Measurements from ENCODE around the gene RFX8. TPM values are rescaled to one million over a fixed set of nuclear protein-coding genes. Genes with fewer than 3 reads are reported as not detected.
"Not testable (repeated sequence)": the region's sequence is repeated elsewhere in the genome, so short reads cannot be mapped to it uniquely, and the experiment has no call there.

RFX8 gene
- polyA plus RNA-seq, 1 donor = 2.1 TPM

- no peak for DNase-seq (ENCODE audit: low read depth)
Measured at GRCh38 chr2:101440127-101440738, 34.7 kb downstream of the RFX8 start.

GRCh38 chr2:101439716-101440115, 35.2 kb downstream of the RFX8 start:
- no peak for DNase-seq (ENCODE audit: low read depth)

GRCh38 chr2:101438555-101438954, 36.4 kb downstream of the RFX8 start:
- not testable (repeated sequence) for DNase-seq (ENCODE audit: low read depth)

DNA sequence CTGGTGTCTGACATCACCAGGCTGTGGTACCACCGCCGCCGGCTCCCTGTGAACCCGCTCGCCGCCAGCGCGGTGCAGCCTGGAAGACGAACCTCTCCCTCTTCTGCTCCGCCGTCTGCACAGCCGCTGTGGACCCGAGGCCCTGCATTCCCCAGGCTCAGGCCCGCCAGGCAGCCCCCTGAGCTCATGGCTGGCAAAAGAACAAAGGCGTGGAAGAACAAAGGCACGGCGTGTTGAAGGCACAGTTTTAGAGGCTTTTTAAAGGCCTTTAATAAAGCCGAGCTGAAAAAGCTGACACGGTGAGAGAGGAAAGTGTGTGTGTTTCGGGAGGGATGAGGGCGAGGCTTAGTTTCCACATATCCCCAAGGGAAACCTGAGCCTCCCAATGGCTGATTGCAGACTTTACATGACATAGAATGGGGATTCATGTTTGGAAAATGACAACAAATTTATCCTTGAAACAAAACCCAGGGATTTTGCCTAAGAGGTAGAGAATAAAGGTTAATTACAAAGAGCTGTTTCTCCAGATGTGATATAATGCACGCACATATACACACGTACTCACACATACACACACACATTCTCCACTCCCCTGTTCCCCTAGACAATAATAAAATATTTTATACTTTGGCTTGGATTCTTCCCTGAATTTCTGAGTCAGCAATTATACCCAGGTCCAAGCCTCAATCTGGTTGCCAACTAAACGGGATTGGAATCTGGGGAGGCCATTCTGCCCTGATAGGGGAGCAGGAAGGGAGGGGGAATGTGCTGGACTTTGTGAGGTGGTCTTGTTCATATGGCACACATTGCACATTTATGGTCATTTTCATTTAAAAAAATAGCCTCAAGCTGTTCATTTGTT, 39.7 kb downstream of the RFX8 start:
- DNase-seq (ENCODE audit: low read depth) = no peak

DNA sequence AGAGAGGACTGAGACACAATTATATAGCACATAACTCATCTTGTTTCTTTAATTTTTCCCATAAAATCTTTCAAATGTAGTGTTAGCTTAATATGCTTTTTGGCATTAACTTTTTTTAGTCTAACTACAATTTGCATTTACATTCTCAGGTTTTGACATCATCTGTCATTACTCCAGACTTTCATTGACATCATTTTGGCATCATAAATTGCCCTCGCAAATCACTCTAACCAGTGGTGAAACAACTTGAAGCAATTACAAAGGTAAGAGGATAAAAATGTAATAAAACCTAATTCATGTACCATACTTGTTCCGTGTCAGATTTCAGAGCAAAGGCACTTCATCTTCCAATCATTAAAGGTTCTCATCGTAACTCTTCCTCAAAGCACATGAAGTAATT, 41.4 kb downstream of the RFX8 start:
- no peak for DNase-seq (ENCODE audit: low read depth)

DNA sequence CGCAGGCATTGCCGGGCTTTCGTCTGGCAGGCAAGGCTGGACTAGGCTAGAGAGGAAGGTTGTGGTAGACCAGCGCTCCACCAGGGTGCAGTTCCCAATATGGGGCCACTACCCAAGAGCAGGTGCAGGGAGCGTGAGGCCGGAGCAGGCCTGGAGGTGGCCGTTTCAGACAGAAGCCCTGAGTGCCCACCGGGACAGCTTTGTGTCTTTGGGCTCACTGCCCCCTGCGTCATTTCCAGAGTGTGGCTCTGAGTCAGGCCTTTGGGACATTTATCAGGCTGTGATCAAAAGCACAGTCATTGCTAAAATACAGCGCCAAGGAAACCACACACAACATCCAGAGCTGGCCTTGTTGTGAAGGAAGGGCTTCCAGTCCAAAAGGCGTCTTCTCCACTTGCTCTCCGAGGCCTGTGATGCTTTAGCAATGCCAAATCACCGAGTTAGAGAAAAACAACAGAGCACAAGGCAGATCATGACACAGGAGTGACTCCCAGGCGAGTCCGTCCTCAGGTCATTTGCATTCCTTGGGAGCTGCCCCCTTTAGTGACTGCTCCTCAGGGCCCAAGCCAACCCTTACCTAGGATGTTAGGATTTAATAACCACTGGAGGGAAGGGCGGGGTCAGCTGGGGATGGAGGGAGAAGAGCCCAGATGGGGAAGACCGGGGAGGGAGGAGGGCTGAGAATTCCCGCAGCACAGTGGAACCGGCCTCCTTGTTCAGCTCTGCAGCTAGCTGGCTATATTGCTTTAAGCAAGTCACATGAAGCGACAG, 42.3 kb downstream of the RFX8 start:
- DNase-seq (ENCODE audit: low read depth) = no peak

- no peak for DNase-seq (ENCODE audit: low read depth)
Measured at GRCh38 chr2:101431486-101431885, 43.4 kb downstream of the RFX8 start.

DNA sequence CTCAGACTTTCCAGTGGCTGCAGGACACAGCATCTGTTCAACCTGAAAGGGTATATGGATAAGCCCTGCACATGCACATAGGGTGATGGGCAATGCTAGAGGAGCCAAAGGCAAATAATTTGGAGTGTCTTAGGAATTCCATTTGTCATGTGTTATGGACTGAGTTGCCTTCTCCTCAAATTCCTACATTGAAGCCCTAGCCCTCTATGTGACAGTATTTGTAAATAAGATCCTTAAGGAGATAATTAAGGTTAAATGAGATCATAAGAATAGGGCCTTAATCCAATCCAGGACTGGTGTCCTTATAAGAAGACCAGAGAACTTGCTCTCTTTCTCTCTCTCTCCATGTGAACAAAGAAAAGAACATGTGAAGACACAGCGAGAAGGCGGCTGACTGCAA, 44.8 kb downstream of the RFX8 start:
- no peak for DNase-seq (ENCODE audit: low read depth)

DNA sequence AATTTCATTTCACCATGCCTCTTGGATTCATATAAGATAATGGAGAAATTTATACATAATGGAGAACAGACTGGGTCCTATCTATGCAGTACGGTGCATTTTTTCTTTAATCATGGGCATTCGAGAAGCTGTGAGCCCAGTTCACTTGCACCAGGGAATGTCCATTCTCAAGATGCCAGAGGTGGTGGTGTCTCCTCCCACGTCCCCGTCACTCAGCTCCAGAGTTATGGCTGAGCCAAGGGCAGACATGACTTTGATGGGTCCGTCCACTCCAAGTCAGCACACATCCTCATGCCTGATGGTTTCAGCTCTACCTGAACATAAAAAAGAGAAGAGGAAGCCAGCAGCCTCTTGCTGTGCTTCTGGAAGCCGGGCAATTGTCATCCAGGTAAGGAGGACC, 45.5 kb downstream of the RFX8 start:
- no peak for DNase-seq (ENCODE audit: low read depth)

- no peak for DNase-seq (ENCODE audit: low read depth)
Measured at GRCh38 chr2:101428422-101429176, 46.3 kb downstream of the RFX8 start.

DNA sequence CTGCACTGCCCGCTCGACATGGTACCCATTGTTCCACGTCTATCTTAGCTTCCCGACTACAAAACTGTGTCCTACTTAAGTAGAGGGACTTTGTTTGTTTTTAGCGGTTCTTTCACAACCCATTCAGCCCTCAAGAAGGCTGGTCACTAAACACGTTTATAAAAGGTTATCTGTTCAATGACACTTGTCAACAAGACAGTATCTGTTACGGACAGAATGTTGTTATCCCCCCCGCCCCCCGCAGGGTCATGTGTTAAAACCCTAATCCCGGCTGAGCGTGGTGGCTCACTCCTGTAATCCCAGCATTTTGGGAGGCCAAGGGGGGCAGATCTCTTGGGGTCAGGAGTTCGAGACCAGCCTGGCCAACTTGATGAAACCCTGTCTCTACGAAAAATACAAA, 47.2 kb downstream of the RFX8 start:
- no peak for DNase-seq (ENCODE audit: low read depth)

DNA sequence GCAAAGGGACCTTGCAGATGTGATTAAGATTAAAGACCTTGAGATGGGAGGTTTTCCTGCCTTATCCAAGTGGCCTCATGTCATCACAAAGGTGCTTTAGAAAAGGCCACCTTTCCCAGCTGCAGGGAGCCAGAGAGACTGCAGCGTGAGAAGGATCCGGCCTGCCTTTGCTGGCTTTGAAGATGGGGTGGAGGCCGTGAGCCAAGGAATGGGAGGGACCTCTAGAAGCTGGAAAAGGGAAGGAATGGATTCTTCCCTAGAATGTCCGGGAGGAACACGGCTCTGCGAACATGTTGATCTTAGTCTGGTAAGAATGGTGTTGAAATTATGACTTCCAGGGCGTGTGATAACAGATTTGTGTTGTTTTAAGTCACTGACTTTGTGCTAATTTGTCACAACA, 47.7 kb downstream of the RFX8 start:
- DNase-seq (ENCODE audit: low read depth) = no peak

DNA sequence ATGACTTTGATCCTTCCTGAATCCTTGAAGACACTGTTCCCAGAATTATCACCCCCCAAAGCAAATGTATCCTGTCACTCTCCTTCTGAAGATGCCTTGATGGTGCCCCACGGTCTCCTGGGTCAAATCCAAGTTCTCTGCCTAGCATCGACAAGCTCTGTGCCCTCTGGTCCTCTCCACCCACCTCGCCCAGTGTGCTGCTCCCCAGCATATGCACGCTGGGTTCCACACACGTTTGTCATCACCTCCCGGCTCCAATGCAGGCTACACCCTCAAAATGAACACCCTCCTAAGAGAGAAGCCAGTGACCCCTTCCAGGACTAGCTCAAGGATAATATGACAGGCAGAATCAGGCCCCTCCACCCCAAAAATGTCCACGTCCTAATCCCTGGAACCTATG, 48.1 kb downstream of the RFX8 start:
- DNase-seq (ENCODE audit: low read depth) = no peak

- no peak for DNase-seq (ENCODE audit: low read depth)
Measured at GRCh38 chr2:101420623-101421022, 54.3 kb downstream of the RFX8 start.

GRCh38 chr2:101419096-101419663, 55.7 kb downstream of the RFX8 start:
- no peak for DNase-seq (ENCODE audit: low read depth)

DNA sequence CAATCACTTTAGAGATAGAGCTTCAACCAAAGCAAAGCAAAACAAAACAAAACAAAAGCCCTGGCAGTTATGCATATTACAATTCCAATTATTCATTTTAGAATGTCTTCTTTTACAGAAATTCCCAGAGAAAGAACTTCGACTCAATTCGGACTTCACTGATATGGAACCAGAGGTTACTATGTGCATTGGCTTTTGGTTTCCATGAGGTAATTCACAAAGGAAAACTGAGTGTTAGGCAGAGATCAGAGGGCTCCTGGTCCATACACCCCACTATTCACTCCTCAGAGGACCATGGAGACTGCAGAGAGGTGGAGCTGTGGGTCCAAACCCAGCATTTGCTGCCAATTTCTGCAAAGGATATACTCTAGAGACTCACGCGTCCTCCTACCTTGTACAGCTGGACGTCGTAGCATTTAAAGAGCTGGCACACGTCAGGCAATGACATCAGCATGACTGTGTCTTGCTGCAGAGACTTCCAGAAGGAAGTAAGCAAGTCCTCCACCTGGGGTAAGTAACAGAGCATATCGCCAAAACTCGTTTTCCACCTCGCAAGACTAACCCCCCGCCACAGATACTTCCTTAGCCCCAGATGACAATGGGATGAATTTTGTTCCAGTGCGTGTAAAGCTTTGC, 56.3 kb downstream of the RFX8 start:
- no peak for DNase-seq (ENCODE audit: low read depth)

DNA sequence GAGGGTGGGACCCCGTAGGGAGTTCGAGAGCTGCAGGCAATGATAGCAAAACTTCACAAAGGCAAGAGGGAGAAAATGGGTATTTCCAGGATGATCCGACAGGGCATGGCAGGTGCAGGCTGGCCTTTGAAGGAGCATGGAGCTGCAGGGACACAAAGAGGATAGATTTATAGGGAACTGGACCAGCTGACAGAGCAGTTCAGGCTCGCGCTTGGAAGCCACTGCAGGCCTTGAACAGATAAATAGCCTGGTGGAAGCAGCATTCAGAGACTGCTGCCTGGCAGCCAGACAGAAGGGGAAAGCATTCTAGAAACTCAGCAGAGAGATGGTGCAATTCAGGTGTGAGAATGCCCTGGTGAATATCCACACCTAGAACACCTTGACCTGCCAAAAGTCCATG, 58.3 kb downstream of the RFX8 start:
- DNase-seq (ENCODE audit: low read depth) = no peak

DNA sequence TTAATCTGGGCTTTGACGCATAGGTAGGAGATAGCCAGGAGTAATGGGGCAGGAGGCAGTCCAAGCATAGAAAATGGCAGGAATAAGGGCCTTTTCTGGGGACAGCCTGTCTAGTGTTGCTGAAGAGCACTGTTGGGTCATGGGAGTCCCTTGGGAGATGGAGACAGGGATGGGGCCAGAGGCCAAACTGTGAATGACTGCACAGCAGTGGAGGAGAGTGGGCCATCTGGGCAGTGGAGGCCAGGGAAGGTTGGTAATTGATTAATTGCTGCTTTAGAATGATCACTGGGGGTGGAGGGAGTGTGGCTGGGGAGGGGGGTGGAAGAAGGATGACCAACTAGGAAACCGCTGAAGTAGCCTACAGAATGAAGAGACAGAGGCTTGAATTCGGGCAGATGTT, 59.0 kb downstream of the RFX8 start:
- no peak for DNase-seq (ENCODE audit: low read depth)

GRCh38 chr2:101415220-101415619, 59.7 kb downstream of the RFX8 start:
- no peak for DNase-seq (ENCODE audit: low read depth)

GRCh38 chr2:101412092-101412694, 62.7 kb downstream of the RFX8 start:
- no peak for DNase-seq (ENCODE audit: low read depth)

DNA sequence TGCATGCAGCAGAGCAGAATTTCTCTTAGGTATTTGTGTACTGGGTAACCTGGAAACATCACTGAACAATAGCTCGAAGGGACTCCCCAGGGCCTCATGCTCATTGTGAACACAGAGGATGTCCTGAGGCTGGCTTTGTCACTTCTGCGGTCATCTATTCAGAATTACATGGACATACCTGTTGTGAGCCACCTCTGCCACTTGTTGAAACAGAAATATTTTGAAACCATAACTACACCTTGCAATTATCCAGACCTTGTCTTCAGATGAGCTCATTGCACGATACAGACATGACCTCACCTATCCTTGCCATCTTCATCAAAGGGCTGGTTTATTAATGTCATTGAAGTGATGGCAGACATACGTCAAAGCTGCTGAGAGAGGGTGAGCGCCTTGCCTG, 64.2 kb downstream of the RFX8 start:
- DNase-seq (ENCODE audit: low read depth) = no peak
